Tibial nerve (tissue), 4 donors: ENCODE results near the gene VAMP1. TPM values are rescaled to one million over a fixed set of nuclear protein-coding genes. Genes with fewer than 3 reads are reported as not detected.
"Not testable (repeated sequence)": the region's sequence is repeated elsewhere in the genome, so short reads cannot be mapped to it uniquely, and the experiment has no call there.

Experiments
- DNase-seq, 2 donors: peaks; one replicate each; pipeline ENCODE4 v3.0.0-alpha.2; 2019; ENCODE audit warnings: low spot score in 2 of 2
- H3K27ac ChIP-seq, 4 donors: fragments of 200-600 bp; sonication (generic) in 3 of 4; one replicate each; pipeline ENCODE4 v1.5.1; 2017 to 2019; ENCODE audit warnings: mild to moderate bottlenecking in 1 of 4
- H3K27me3 ChIP-seq, 2 donors: fragments of 200-600 bp; sonication (generic) in 1 of 2; one replicate each; pipeline versions ENCODE4 v1.5.1 to v1.6.0; 2017 to 2019
- H3K36me3 ChIP-seq, 3 donors: fragments of 200-600 bp; sonication (generic); one replicate each; pipeline ENCODE4 v1.5.1; 2018 to 2019
- H3K4me1 ChIP-seq, 4 donors: fragments of 200-600 bp; sonication (generic) in 3 of 4; one replicate each; pipeline ENCODE4 v1.5.1; 2017 to 2019
- H3K4me3 ChIP-seq, 4 donors: fragments of 200-600 bp; sonication (generic) in 3 of 4; one replicate each; pipeline ENCODE4 v1.5.1; 2017 to 2019; ENCODE audit warnings: mild to moderate bottlenecking in 1 of 4, moderate library complexity in 1 of 4
- H3K9me3 ChIP-seq, 4 donors: fragments of 200-600 bp; sonication (generic) in 3 of 4; one replicate each; pipeline ENCODE4 v1.5.1; 2017 to 2019
- CTCF ChIP-seq, 5 experiments: fragments of 200-600 bp in 3 of 5; fragments of 450-650 bp in 2 of 5; sonication (generic) in 3 of 5; IDR thresholded peaks; one replicate each; pipeline ENCODE4 v1.5.1; 2016 to 2019; ENCODE audit warnings: antibody characterized with exemption in 5 of 5, mild to moderate bottlenecking in 3 of 5, moderate library complexity in 2 of 5
- EP300 ChIP-seq, 2 donors: sonication (generic); formaldehyde crosslinking; IDR thresholded peaks; one replicate each; pipeline ENCODE4 v1.6.1; 2017; ENCODE audit warnings: antibody characterized with exemption in 2 of 2, mild to moderate bottlenecking in 1 of 2
- POLR2A ChIP-seq, 2 donors: fragments of 450-650 bp; IDR thresholded peaks; one replicate each; pipeline ENCODE4 v1.6.1; 2017; ENCODE audit warnings: antibody characterized with exemption in 2 of 2, mild to moderate bottlenecking in 2 of 2, moderate library complexity in 2 of 2
- WGBS, 2 donors: methylation state at CpG; one replicate each; pipeline ENCODE4 v1.1.5; 2018; 5-methylcytosine and 5-hydroxymethylcytosine counted together
- total RNA-seq, 4 donors: library from RNA; depleted of rRNA; stranded (reverse); fragments of >200 nt; gene quantifications; one replicate each; pipeline ENCODE4 v1.1.0, GENCODE V29; 2016

VAMP1 gene
- total RNA-seq, 4 donors from 2014 or later = 12.0 to 31.0 (median 19.3) TPM

- Histone ChIP-seq H3K27ac (peak within 1 kb of the TSS; percentile 88 to 98 (median 96)), H3K36me3 (peaks cover 0 to 29% (median 0%) of the 10 kb centered on the region in 3 donors), H3K4me1 (peaks cover 0 to 28% (median 20%) of the 10 kb centered on the region in 4 donors), H3K4me3 (peak within 1 kb of the TSS; percentile 76 to 88 (median 82)), H3K9me3 (no peaks in the 10 kb centered on the region), H3K27me3 (peaks cover 0 to 2% of the 10 kb centered on the region in 2 donors)
- TF ChIP-seq EP300 (IDR thresholded peaks at IDR 0.05) (peak; percentile 63 to 98), CTCF (IDR thresholded peaks at IDR 0.05) (no peak), POLR2A (IDR thresholded peaks at IDR 0.05) (peak; percentile 62 to 89)
- WGBS, 2 donors = 1% methylated on average over 31 to 39 of the region's 39 CpGs
- peak; percentile 91 to 95 for DNase-seq
Measured at GRCh38 chr12:6492838-6493496, 22.5 kb upstream of the VAMP1 start, which contains the start of gene MRPL51. Gene MRPL51, minus strand, starts transcription at chr12:6493262. Its CDS starts 126 bp downstream, at chr12:6493136.

- H3K27ac ChIP-seq, DNase-seq, H3K27me3 ChIP-seq, H3K4me3 ChIP-seq, H3K9me3 ChIP-seq: not testable (repeated sequence)
- H3K4me1 ChIP-seq = peaks cover 0 to 26% (median 20%) of the 10 kb centered on the region in 4 donors
- H3K36me3 ChIP-seq = peaks cover 0 to 17% (median 0%) of the 10 kb centered on the region in 3 donors
- WGBS, 2 donors = 93 to 100% methylated on average over 1 of the region's 1 CpG
Measured at GRCh38 chr12:6490673-6491072, 20.2 kb upstream of the VAMP1 start.

- Histone ChIP-seq H3K27ac (no peak overlapping the region), H3K36me3 (peaks cover 0 to 17% (median 0%) of the 10 kb centered on the region in 3 donors), H3K4me3 (no peak overlapping the region), H3K9me3 (no peaks in the 10 kb centered on the region), H3K27me3 (peaks cover 0 to 5% of the 10 kb centered on the region in 2 donors), H3K4me1 (peaks cover 0 to 14% (median 9%) of the 10 kb centered on the region in 4 donors)
- 57 to 60% methylated on average over 4 of the region's 4 CpGs for WGBS, 2 donors
- TF ChIP-seq CTCF (IDR thresholded peaks at IDR 0.05) (no peak), EP300 (IDR thresholded peaks at IDR 0.05) (no peak), POLR2A (IDR thresholded peaks at IDR 0.05) (no peak)
- no peak for DNase-seq
Measured at GRCh38 chr12:6489449-6489848, 19.0 kb upstream of the VAMP1 start.

- Histone ChIP-seq H3K36me3 (peaks cover 0 to 17% (median 0%) of the 10 kb centered on the region in 3 donors), H3K9me3 (no peaks in the 10 kb centered on the region), H3K4me3 (no peak overlapping the region), H3K4me1 (peaks cover 0 to 11% (median 5%) of the 10 kb centered on the region in 4 donors), H3K27ac (no peak overlapping the region), H3K27me3 (peaks cover 0 to 5% of the 10 kb centered on the region in 2 donors)
- DNase-seq = no peak
- 85 to 92% methylated on average over 1 of the region's 1 CpG for WGBS, 2 donors
- TF ChIP-seq EP300 (IDR thresholded peaks at IDR 0.05) (no peak), CTCF (IDR thresholded peaks at IDR 0.05) (no peak), POLR2A (IDR thresholded peaks at IDR 0.05) (no peak)
Measured at GRCh38 chr12:6488240-6488639, 17.8 kb upstream of the VAMP1 start.

GRCh38 chr12:6478416-6478815 is 7.9 kb upstream of the VAMP1 start:
- 88 to 89% methylated on average over 18 to 20 of the region's 20 CpGs for WGBS, 2 donors
- DNase-seq = no peak
- TF ChIP-seq POLR2A (IDR thresholded peaks at IDR 0.05) = no peak
- no peak for TF ChIP-seq CTCF (IDR thresholded peaks at IDR 0.05)
- no peak for TF ChIP-seq EP300 (IDR thresholded peaks at IDR 0.05)

GRCh38 chr12:6477601-6478377 is 7.3 kb upstream of the VAMP1 start:
- 93 to 97% methylated on average over 22 to 33 of the region's 37 CpGs for WGBS, 2 donors
- H3K4me1 ChIP-seq, H3K4me3 ChIP-seq, H3K27ac ChIP-seq, DNase-seq, H3K9me3 ChIP-seq, H3K36me3 ChIP-seq, H3K27me3 ChIP-seq: not testable (repeated sequence)

More at GRCh38 chr12:6478416-6478815, 7.9 kb upstream of the VAMP1 start:
- no peak overlapping the region for H3K27ac ChIP-seq
- no peaks in the 10 kb centered on the region for H3K36me3 ChIP-seq
- H3K4me1 ChIP-seq = peaks cover 0 to 4% (median 1%) of the 10 kb centered on the region in 4 donors
- H3K4me3 ChIP-seq = no peak overlapping the region
- H3K27me3 ChIP-seq = no peaks in the 10 kb centered on the region
- H3K9me3 ChIP-seq = no peaks in the 10 kb centered on the region
